ENCODE data around the gene KLHL40. TPM values are rescaled to one million over a fixed set of nuclear protein-coding genes. Genes with fewer than 3 reads are reported as not detected.

Gene KLHL40
- polyA plus RNA-seq, 1 donor (not counting 4 experiments of a cell fraction or from before 2014, with no cell fraction given): not detected

DNA sequence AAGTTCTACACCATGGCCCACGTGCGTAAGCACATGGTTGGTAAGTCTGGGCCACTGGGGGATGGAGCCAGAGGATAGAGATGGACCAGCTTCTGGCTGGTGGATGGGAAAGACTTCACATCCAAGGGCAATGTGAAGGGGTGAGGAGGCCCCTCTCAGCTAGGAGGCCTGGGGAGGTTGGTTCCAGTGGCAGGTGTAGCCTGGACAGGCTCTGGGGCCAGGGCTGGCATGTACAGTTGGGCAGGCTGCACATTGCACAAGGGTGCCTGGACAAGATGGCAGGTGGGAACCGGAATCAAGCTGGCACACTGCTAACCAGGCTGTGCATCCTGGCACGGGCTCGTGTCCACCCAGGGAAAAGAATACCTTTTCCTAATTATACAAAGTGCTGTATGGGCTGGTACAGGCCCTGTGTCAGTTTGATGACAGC, 23.7 kb upstream of the KLHL40 start:
- Histone ChIP-seq H4K20me1 (ENCODE audit: control insufficient read depth, extremely low read depth, insufficient read depth, low read length) (no peaks in the 10 kb centered on the region), H3K9ac (ENCODE audit: control insufficient read depth, extremely low read depth, insufficient read depth, low read length) (no peak overlapping the region)

DNA sequence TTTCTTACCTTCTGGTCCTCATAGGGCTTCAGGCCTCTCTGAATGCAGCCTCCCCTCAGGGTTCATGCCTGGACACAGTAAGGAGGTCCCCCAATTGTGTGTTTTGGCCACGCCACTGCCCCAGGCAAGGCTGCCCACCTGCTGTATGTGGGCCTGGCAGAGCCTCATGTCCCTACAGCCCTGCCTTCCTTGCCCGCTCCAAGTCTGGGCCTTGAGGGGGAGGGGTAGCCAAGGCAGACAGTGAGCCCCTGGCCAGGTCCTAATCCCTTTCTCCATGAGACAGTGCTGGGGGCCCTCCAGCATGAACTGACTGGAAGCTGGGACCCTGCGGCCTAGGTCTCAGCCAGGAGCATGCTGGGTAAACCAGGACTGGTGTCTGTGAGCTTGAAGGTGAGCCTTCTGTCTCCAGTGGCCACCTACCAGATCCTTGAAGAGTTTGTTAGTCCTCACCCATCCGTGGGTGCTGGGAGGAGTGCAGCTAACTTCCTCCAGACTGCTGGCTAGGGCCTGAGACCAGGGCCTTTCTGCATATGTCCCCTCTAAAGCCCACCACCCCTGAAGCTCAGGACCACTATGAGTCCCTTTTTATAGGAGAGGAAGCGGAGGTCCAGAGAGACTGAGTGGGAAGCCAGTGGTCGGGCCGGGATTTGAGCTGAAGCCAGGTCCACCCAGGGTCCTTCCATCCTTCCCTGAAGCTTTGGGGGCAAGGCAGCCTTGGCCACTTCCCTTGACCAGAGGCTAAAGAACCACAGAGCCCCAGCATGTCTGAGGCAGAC, 23.1 kb upstream of the KLHL40 start:
- H3K4me2 ChIP-seq (ENCODE audit: control insufficient read depth, extremely low read depth, insufficient read depth, low read depth, low read length): no peak overlapping the region
- H3K36me3 ChIP-seq (ENCODE audit: control insufficient read depth in 2 of 2, extremely low read depth in 1 of 2, insufficient read depth in 2 of 2, low read length in 2 of 2): peaks cover 14 to 16% of the 10 kb centered on the region in 2 experiments
- dilution Hi-C loops (cut with MboI; ENCODE audit: extremely low pct_ligation_motif_present, low sequenced_read_pairs): no loop called here
- no peaks in the 10 kb centered on the region for H3K79me2 ChIP-seq (ENCODE audit: control insufficient read depth, insufficient read depth, low read length)
- no peak for TF ChIP-seq EZH2 (IDR thresholded peaks at IDR 0.05; ENCODE audit: low read length)
- TF ChIP-seq, protein P1, sequence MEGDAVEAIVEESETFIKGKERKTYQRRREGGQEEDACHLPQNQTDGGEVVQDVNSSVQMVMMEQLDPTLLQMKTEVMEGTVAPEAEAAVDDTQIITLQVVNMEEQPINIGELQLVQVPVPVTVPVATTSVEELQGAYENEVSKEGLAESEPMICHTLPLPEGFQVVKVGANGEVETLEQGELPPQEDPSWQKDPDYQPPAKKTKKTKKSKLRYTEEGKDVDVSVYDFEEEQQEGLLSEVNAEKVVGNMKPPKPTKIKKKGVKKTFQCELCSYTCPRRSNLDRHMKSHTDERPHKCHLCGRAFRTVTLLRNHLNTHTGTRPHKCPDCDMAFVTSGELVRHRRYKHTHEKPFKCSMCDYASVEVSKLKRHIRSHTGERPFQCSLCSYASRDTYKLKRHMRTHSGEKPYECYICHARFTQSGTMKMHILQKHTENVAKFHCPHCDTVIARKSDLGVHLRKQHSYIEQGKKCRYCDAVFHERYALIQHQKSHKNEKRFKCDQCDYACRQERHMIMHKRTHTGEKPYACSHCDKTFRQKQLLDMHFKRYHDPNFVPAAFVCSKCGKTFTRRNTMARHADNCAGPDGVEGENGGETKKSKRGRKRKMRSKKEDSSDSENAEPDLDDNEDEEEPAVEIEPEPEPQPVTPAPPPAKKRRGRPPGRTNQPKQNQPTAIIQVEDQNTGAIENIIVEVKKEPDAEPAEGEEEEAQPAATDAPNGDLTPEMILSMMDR (optimal IDR thresholded peaks at IDR 0.05 in 1 of 3, IDR thresholded peaks at IDR 0.05 in 1 of 3, conservative IDR thresholded peaks at IDR 0.05 in 1 of 3; ENCODE audit: extremely low read depth in 1 of 3, insufficient read depth in 2 of 3, low read length in 3 of 3): no peak
- FAIRE-seq (no peak), DNase-seq (ENCODE audit: low read depth, low spot score) (no peak)
- no peak overlapping the region for H2AFZ ChIP-seq (ENCODE audit: control insufficient read depth, low read length)
- H3K9ac ChIP-seq (ENCODE audit: control insufficient read depth, extremely low read depth, insufficient read depth, low read length): no peak overlapping the region
- no peaks in the 10 kb centered on the region for H4K20me1 ChIP-seq (ENCODE audit: control insufficient read depth, extremely low read depth, insufficient read depth, low read length)
- H3K4me1 ChIP-seq (ENCODE audit: control insufficient read depth, extremely low read depth, insufficient read depth, low read length): peaks cover 4% of the 10 kb centered on the region
- no peaks in the 10 kb centered on the region for H3K9me1 ChIP-seq (ENCODE audit: control insufficient read depth, extremely low read depth, insufficient read depth, low read length)
- no peak overlapping the region for H3K27ac ChIP-seq (ENCODE audit: control insufficient read depth, insufficient read depth, low read length)
- no peak overlapping the region for H3K4me3 ChIP-seq (ENCODE audit: control insufficient read depth in 2 of 3, extremely low read depth in 1 of 3, insufficient read depth in 2 of 3, low read depth in 1 of 3, low read length in 3 of 3)
- no peaks in the 10 kb centered on the region for H3K9me3 ChIP-seq (ENCODE audit: control insufficient read depth, low read depth, low read length)
- no peaks in the 10 kb centered on the region for H3K27me3 ChIP-seq (ENCODE audit: control insufficient read depth, extremely low read depth, insufficient read depth, low read length)

More for the DNA sequence above, 23.7 kb upstream of the KLHL40 start:
- Histone ChIP-seq H3K27me3 (ENCODE audit: control insufficient read depth, extremely low read depth, insufficient read depth, low read length) (no peaks in the 10 kb centered on the region), H3K27ac (ENCODE audit: control insufficient read depth, insufficient read depth, low read length) (no peak overlapping the region), H3K4me2 (ENCODE audit: control insufficient read depth, extremely low read depth, insufficient read depth, low read depth, low read length) (no peak overlapping the region), H3K4me3 (ENCODE audit: control insufficient read depth in 2 of 3, extremely low read depth in 1 of 3, insufficient read depth in 2 of 3, low read depth in 1 of 3, low read length in 3 of 3) (no peak overlapping the region), H3K36me3 (ENCODE audit: control insufficient read depth in 2 of 2, extremely low read depth in 1 of 2, insufficient read depth in 2 of 2, low read length in 2 of 2) (peaks cover 14 to 16% of the 10 kb centered on the region in 2 experiments), H3K9me3 (ENCODE audit: control insufficient read depth, low read depth, low read length) (no peaks in the 10 kb centered on the region), H3K79me2 (ENCODE audit: control insufficient read depth, insufficient read depth, low read length) (no peaks in the 10 kb centered on the region), H3K9me1 (ENCODE audit: control insufficient read depth, extremely low read depth, insufficient read depth, low read length) (no peaks in the 10 kb centered on the region), H3K4me1 (ENCODE audit: control insufficient read depth, extremely low read depth, insufficient read depth, low read length) (peaks cover 4% of the 10 kb centered on the region), H2AFZ (ENCODE audit: control insufficient read depth, low read length) (no peak overlapping the region)
- dilution Hi-C loops (cut with MboI; ENCODE audit: extremely low pct_ligation_motif_present, low sequenced_read_pairs): no loop called here
- FAIRE-seq (no peak), DNase-seq (ENCODE audit: low read depth, low spot score) (no peak)
- TF ChIP-seq, protein P1 (optimal IDR thresholded peaks at IDR 0.05 in 1 of 3, IDR thresholded peaks at IDR 0.05 in 1 of 3, conservative IDR thresholded peaks at IDR 0.05 in 1 of 3; ENCODE audit: extremely low read depth in 1 of 3, insufficient read depth in 2 of 3, low read length in 3 of 3): no peak
- TF ChIP-seq EZH2 (IDR thresholded peaks at IDR 0.05; ENCODE audit: low read length): no peak
